NB4 (cell line): ENCODE data around the gene KIRREL3.

ENCODE experiments used
- DNase-seq: peaks from one replicate; pipeline ENCODE4 v3.0.0; 2010; ENCODE audit warnings: low read depth
- H3K4me3 ChIP-seq: one replicate; pipeline ENCODE4 v1.5.1; 2011; ENCODE audit warnings: mild to moderate bottlenecking, low read depth, low read length, moderate library complexity
- CTCF ChIP-seq: IDR thresholded peaks from one replicate; pipeline ENCODE4 v1.5.1; 2012; ENCODE audit warnings: low read depth, low read length
- MAX ChIP-seq: IDR thresholded peaks from 2 replicates; pipeline ENCODE4 v1.6.1; 2011; ENCODE audit warnings: low read depth, low read length
- MYC ChIP-seq: IDR thresholded peaks from 2 replicates; pipeline ENCODE4 v1.6.1; 2011; ENCODE audit warnings: low read depth, low read length
- POLR2A ChIP-seq: IDR thresholded peaks from 2 replicates; pipeline ENCODE4 v1.6.1; 2011; ENCODE audit warnings: mild to moderate bottlenecking; ENCODE audit not compliant: insufficient read length; ENCODE audit errors: extremely low read depth

The KIRREL3 gene

GRCh38 chr11:126938718-126939117 lies 61.9 kb downstream of the KIRREL3 start:
- no peak for DNase-seq
- TF ChIP-seq MAX: no peak
- H3K4me3 ChIP-seq: no peak overlapping the region

- peak; percentile 48 for DNase-seq
- TF ChIP-seq MAX: no peak
- TF ChIP-seq MYC: no peak
- TF ChIP-seq CTCF: no peak
- no peak for TF ChIP-seq POLR2A
- H3K4me3 ChIP-seq: no peak overlapping the region
Measured at GRCh38 chr11:126930091-126930841, 70.3 kb downstream of the KIRREL3 start.

GRCh38 chr11:126929179-126930061 lies 71.2 kb downstream of the KIRREL3 start:
- H3K4me3 ChIP-seq: no peak overlapping the region
- TF ChIP-seq POLR2A (no peak), MYC (no peak), MAX (no peak), CTCF (no peak)
- DNase-seq: peak; percentile 21

GRCh38 chr11:126927623-126928022 lies 72.9 kb downstream of the KIRREL3 start:
- H3K4me3 ChIP-seq: no peak overlapping the region
- DNase-seq: no peak
- TF ChIP-seq POLR2A (no peak), CTCF (no peak), MYC (no peak)

GRCh38 chr11:126926376-126926791 lies 74.2 kb downstream of the KIRREL3 start:
- no peak overlapping the region for H3K4me3 ChIP-seq
- no peak for DNase-seq

More at GRCh38 chr11:126926376-126926791, 74.2 kb downstream of the KIRREL3 start:
- TF ChIP-seq MYC (no peak), MAX (no peak), CTCF (no peak), POLR2A (no peak)
